Sigmoid colon (tissue), 7 donors: ENCODE measurements around the gene DBF4. TPM values are rescaled to one million over a fixed set of nuclear protein-coding genes. Genes with fewer than 3 reads are reported as not detected.
"Not testable (repeated sequence)": the region's sequence is repeated elsewhere in the genome, so short reads cannot be mapped to it uniquely, and the experiment has no call there.

Experiments used
- DNase-seq: peaks from one replicate; pipeline ENCODE4 v3.0.0-alpha.2; 2019
- H3K27ac ChIP-seq, 4 donors: fragments of 200-600 bp; sonication (generic); one replicate each; pipeline ENCODE4 v1.5.1; 2016 to 2019; ENCODE audit warnings: mild to moderate bottlenecking in 1 of 4
- H3K27me3 ChIP-seq, 3 donors: fragments of 200-600 bp; sonication (generic); one replicate each; pipeline ENCODE4 v1.5.1; 2019; ENCODE audit warnings: mild to moderate bottlenecking in 1 of 3
- H3K36me3 ChIP-seq, 4 donors: fragments of 200-600 bp; sonication (generic); one replicate each; pipeline ENCODE4 v1.5.1; 2016 to 2019
- H3K4me1 ChIP-seq, 4 donors: fragments of 200-600 bp; sonication (generic); one replicate each; pipeline ENCODE4 v1.5.1; 2017 to 2019
- H3K4me3 ChIP-seq, 4 donors: fragments of 200-600 bp; sonication (generic); one replicate each; pipeline ENCODE4 v1.5.1; 2017 to 2019; ENCODE audit warnings: mild to moderate bottlenecking in 2 of 4, moderate library complexity in 1 of 4
- H3K9me3 ChIP-seq, 4 donors: fragments of 200-600 bp in 3 of 4; sonication (generic) in 3 of 4; one replicate each; pipeline versions ENCODE4 v1.5.1 to v1.6.1; 2013 to 2019
- EP300 ChIP-seq, 4 donors: sonication (generic); formaldehyde crosslinking; IDR thresholded peaks; one replicate each; pipeline ENCODE4 v1.6.1; 2017; ENCODE audit warnings: antibody characterized with exemption in 4 of 4
- POLR2A ChIP-seq, 2 donors: fragments of 450-650 bp; IDR thresholded peaks; one replicate each; pipeline ENCODE4 v1.6.1; 2016; ENCODE audit warnings: antibody characterized with exemption in 2 of 2, mild to moderate bottlenecking in 2 of 2, moderate library complexity in 2 of 2
- POLR2AphosphoS5 ChIP-seq, 4 donors: sonication (generic); formaldehyde crosslinking; IDR thresholded peaks; one replicate each; pipeline ENCODE4 v1.6.1; 2017; ENCODE audit warnings: antibody characterized with exemption in 4 of 4
- WGBS, 2 donors: extraction: QIAGEN DNeasy Blood & Tissue Kit; methylation state at CpG; one replicate each; pipeline ENCODE4 v1.1.7; 2013; 5-methylcytosine and 5-hydroxymethylcytosine counted together
- intact Hi-C: fragments of 100-400 bp; cut with DNase I; formaldehyde crosslinking; loops from one replicate; pipeline ENCODE4 v1.15.1; 2023
- polyA plus RNA-seq, 3 donors: library from polyadenylated mRNA; stranded (reverse); fragments of 200-250 nt; gene quantifications; one replicate each; pipeline ENCODE4 v1.2.3, GENCODE V29; 2013
- total RNA-seq, 4 donors: library from RNA; depleted of rRNA; stranded (reverse); fragments of >200 nt; gene quantifications; one replicate each; pipeline ENCODE4 v1.1.0, GENCODE V29; 2016
- TF ChIP-seq, protein P1 (sequence below), 4 experiments: fragments of 450-650 bp in 3 of 4; fragments of 200-600 bp in 1 of 4; IDR thresholded peaks; one replicate each; pipeline ENCODE4 v1.5.1; 2016 to 2019; ENCODE audit warnings: antibody characterized with exemption in 4 of 4, mild to moderate bottlenecking in 3 of 4, moderate library complexity in 2 of 4
- donor health status: healthy with polysubstance abuse.
- donor health status: Bipolar disorder and iron deficiency.
- donor health status: healthy.

Gene DBF4
- total and polyA plus RNA-seq, 7 donors: 2.3 to 13.7 (median 5.4) TPM

DNA sequence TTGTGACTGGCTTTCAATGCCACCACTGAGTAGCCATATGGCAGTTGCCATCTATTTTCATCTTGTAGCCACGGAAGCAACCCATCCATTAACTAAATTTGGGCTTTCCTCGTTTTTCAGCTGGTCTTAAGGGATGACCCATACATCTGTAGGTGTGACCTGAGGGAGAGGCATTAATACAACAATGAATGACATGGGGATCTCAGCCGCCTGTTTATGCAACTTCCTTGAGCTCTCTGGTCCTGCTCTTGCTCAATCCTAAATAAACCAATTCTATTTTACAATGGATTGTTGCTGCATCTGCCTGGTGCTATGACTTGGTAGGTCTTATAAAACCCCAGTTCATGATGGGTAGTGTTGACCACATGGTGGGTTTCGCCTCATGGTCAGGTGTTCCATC is 35.8 kb downstream of the DBF4 start:
- H3K27ac ChIP-seq: no peak overlapping the region
- H3K4me1 ChIP-seq: no peaks in the 10 kb centered on the region
- no peak for DNase-seq
- no peaks in the 10 kb centered on the region for H3K27me3 ChIP-seq
- no peaks in the 10 kb centered on the region for H3K9me3 ChIP-seq
- H3K4me3 ChIP-seq: no peak overlapping the region
- no peaks in the 10 kb centered on the region for H3K36me3 ChIP-seq
- intact Hi-C loops: no loop called here
- no peak for TF ChIP-seq POLR2A (IDR thresholded peaks at IDR 0.05)
- no peak for TF ChIP-seq EP300 (IDR thresholded peaks at IDR 0.05)
- TF ChIP-seq, protein P1, sequence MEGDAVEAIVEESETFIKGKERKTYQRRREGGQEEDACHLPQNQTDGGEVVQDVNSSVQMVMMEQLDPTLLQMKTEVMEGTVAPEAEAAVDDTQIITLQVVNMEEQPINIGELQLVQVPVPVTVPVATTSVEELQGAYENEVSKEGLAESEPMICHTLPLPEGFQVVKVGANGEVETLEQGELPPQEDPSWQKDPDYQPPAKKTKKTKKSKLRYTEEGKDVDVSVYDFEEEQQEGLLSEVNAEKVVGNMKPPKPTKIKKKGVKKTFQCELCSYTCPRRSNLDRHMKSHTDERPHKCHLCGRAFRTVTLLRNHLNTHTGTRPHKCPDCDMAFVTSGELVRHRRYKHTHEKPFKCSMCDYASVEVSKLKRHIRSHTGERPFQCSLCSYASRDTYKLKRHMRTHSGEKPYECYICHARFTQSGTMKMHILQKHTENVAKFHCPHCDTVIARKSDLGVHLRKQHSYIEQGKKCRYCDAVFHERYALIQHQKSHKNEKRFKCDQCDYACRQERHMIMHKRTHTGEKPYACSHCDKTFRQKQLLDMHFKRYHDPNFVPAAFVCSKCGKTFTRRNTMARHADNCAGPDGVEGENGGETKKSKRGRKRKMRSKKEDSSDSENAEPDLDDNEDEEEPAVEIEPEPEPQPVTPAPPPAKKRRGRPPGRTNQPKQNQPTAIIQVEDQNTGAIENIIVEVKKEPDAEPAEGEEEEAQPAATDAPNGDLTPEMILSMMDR (IDR thresholded peaks at IDR 0.05): no peak
- TF ChIP-seq POLR2AphosphoS5 (IDR thresholded peaks at IDR 0.05): no peak
- 87 to 90% methylated on average over 4 of the region's 4 CpGs for WGBS, 2 donors

DNA sequence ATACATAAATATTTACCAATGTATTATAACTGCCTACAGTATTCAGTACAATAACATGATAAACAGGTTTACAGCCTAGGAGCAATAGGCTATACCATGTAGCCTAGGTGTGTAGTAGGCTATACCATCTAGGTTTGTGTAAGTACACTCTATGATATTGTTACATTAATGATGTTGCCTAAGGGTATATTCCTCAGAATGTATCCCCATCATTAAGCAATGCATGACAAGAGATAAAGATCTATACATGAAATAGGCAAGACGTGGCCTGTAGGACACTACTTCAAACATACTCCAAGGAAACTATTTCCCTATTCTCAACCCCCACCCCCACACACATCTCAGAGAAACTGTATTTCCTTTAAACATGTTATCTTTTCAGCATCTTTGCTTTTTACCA is 42.4 kb downstream of the DBF4 start:
- TF ChIP-seq EP300 (IDR thresholded peaks at IDR 0.05) (no peak), POLR2AphosphoS5 (IDR thresholded peaks at IDR 0.05) (no peak), POLR2A (IDR thresholded peaks at IDR 0.05) (no peak)
- TF ChIP-seq, protein P1 (IDR thresholded peaks at IDR 0.05): no peak
- Histone ChIP-seq H3K4me3 (no peak overlapping the region), H3K27ac (no peak overlapping the region), H3K36me3 (no peaks in the 10 kb centered on the region), H3K9me3 (no peaks in the 10 kb centered on the region), H3K27me3 (no peaks in the 10 kb centered on the region), H3K4me1 (no peaks in the 10 kb centered on the region)
- WGBS, 2 donors: 80 to 92% methylated on average over 1 of the region's 1 CpG
- no peak for DNase-seq
- intact Hi-C loops: no loop called here

DNA sequence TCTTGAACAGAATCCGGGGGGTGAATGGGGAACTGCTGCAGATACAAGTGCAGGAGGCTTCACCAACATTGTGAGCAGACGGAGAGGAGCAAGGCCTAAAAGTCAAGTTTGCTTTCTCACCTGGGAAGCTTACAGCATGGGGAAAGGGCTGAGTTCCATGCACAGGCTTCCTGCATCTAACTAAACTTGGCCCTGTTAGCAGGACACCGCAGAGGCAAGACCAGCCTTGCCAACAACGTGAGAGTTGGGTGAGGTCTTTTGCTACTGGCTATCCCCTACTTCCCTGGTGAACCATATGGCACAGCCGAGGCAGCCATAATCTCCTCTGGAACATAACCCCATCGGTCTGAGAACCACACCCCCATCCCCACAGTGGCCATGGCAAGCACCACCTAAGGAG is 43.6 kb downstream of the DBF4 start:
- no peak for DNase-seq
- 93 to 94% methylated on average over 6 of the region's 6 CpGs for WGBS, 2 donors
- Histone ChIP-seq H3K27ac (no peak overlapping the region), H3K4me1 (no peaks in the 10 kb centered on the region), H3K27me3 (no peaks in the 10 kb centered on the region), H3K9me3 (no peaks in the 10 kb centered on the region), H3K36me3 (no peaks in the 10 kb centered on the region), H3K4me3 (no peak overlapping the region)
- intact Hi-C loops: no loop called here
- TF ChIP-seq EP300 (IDR thresholded peaks at IDR 0.05) (no peak), POLR2AphosphoS5 (IDR thresholded peaks at IDR 0.05) (no peak), POLR2A (IDR thresholded peaks at IDR 0.05) (no peak)
- TF ChIP-seq, protein P1 (IDR thresholded peaks at IDR 0.05): no peak

DNA sequence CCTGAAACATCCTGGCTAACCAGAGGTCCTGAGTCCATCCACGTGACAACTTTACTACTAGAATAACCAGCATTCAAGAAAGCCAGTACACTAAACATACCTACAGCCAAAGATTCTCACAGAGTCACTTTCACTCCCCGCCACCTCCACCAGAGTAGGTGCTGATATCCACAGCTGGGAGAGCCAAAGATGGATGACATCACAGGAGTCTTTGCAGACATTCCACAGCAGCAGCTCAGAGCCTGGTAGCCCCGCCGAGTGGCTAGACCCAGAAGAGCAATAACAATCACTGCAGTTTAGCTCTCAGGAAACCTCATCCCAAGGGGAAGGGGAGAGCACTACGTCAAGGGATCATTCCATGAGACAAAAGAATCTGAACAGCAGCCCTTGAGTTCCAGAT is 44.3 kb downstream of the DBF4 start:
- no peaks in the 10 kb centered on the region for H3K27me3 ChIP-seq
- H3K36me3 ChIP-seq: no peaks in the 10 kb centered on the region
- no peak for DNase-seq
- no peak overlapping the region for H3K4me3 ChIP-seq
- H3K4me1 ChIP-seq: no peaks in the 10 kb centered on the region
- WGBS, 2 donors: 81 to 82% methylated on average over 5 of the region's 5 CpGs
- no peak for TF ChIP-seq POLR2A (IDR thresholded peaks at IDR 0.05)
- TF ChIP-seq POLR2AphosphoS5 (IDR thresholded peaks at IDR 0.05): no peak
- TF ChIP-seq, protein P1 (IDR thresholded peaks at IDR 0.05): no peak
- no peak for TF ChIP-seq EP300 (IDR thresholded peaks at IDR 0.05)
- intact Hi-C loops: no loop called here
- no peaks in the 10 kb centered on the region for H3K9me3 ChIP-seq
- no peak overlapping the region for H3K27ac ChIP-seq

DNA sequence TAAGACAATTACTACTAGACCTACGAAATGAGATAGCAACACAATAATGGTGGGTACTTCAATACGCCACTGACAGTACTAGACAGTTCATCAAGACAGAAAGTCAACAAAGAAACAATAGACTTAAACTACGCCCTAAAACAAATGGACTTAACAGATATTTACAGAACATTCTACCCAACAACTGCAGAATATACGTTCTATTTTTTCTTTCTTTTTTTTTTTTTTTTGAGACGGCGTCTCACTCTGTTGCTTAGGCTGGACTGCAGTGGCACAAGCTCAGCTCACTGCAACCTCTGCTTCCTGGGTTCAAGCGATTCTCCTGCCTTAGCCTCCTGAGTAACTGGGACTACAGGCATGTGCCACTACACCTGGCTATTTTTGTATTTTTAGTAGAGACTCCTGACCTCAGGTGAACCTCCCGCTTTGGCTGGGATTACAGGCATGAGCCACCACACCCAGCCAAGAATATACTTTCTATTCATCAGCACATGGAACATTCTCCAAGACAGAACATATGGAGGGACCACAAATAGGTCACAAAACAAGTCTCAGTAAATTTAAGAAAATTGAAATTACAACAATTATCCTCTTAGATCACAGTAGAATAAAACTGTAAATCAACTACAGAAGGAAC is 46.6 kb downstream of the DBF4 start:
- H3K27me3 ChIP-seq, H3K27ac ChIP-seq, H3K4me3 ChIP-seq, DNase-seq, H3K36me3 ChIP-seq, intact Hi-C loops, H3K9me3 ChIP-seq, H3K4me1 ChIP-seq: not testable (repeated sequence)
- WGBS, 2 donors: 84 to 91% methylated on average over 8 of the region's 8 CpGs
